SK-N-MC (cell line): Measurements from ENCODE around the gene C10orf120.

Source experiments
- DNase-seq: peaks from one replicate; pipeline ENCODE4 v3.0.0-alpha.2; 2011; ENCODE audit warnings: low read depth, low spot score
- H3K27ac ChIP-seq: fragments of 200-600 bp; sonication (generic); 2 replicates; pipeline ENCODE4 v1.5.1; 2016; ENCODE audit warnings: mixed run types
- H3K36me3 ChIP-seq: fragments of 200-600 bp; sonication (generic); 2 replicates; pipeline ENCODE4 v1.6.1; 2017; ENCODE audit warnings: antibody characterized with exemption, low read length, mixed read lengths; ENCODE audit not compliant: insufficient read depth
- H3K4me3 ChIP-seq: fragments of 200-600 bp; sonication (generic); 2 replicates; pipeline ENCODE4 v1.5.1; 2016
- H3K9ac ChIP-seq: fragments of 200-600 bp; sonication (generic); 2 replicates; pipeline ENCODE4 v1.8.0; 2017; ENCODE audit warnings: mixed run types, mixed read lengths; ENCODE audit not compliant: insufficient read length
- H3K9me3 ChIP-seq: fragments of 200-600 bp; sonication (generic); 2 replicates; pipeline ENCODE4 v1.6.1; 2017; ENCODE audit warnings: low read depth, mild to moderate bottlenecking, antibody characterized with exemption, low read length, moderate library complexity, mixed read lengths
- EZH2 ChIP-seq: fragments of 200-600 bp; sonication (generic); IDR thresholded peaks from one replicate; pipeline ENCODE4 v1.6.1; 2017; ENCODE audit warnings: antibody characterized with exemption
- FOXP2 ChIP-seq: optimal IDR thresholded peaks from 2 replicates; pipeline ENCODE3; 2011; ENCODE audit warnings: mild to moderate bottlenecking, moderate library complexity; ENCODE audit not compliant: insufficient read depth; ENCODE audit errors: extremely low read length, control extremely low read depth
- POLR2AphosphoS5 ChIP-seq: IDR thresholded peaks from 2 replicates; pipeline ENCODE4 v1.6.1; 2012; ENCODE audit warnings: mild to moderate bottlenecking, low read depth, low read length, borderline replicate concordance

Gene C10orf120

GRCh38 chr10:122650331-122650730 is 49.3 kb downstream of the C10orf120 start:
- no peak overlapping the region for H3K9ac ChIP-seq
- no peak for DNase-seq
- TF ChIP-seq FOXP2 (no peak), EZH2 (no peak), POLR2AphosphoS5 (no peak)
- no peaks in the 10 kb centered on the region for H3K9me3 ChIP-seq
- H3K36me3 ChIP-seq = no peaks in the 10 kb centered on the region
- no peak overlapping the region for H3K4me3 ChIP-seq
- no peak overlapping the region for H3K27ac ChIP-seq

- DNase-seq = no peak
- Histone ChIP-seq H3K9me3 (no peaks in the 10 kb centered on the region), H3K36me3 (no peaks in the 10 kb centered on the region), H3K9ac (no peak overlapping the region), H3K27ac (no peak overlapping the region), H3K4me3 (no peak overlapping the region)
- TF ChIP-seq EZH2 = no peak
- no peak for TF ChIP-seq POLR2AphosphoS5
These were observed 49.7 kb downstream of the C10orf120 start for GRCh38 chr10:122649903-122650302.

GRCh38 chr10:122648599-122649428 is 50.8 kb downstream of the C10orf120 start:
- H3K9me3 ChIP-seq = no peaks in the 10 kb centered on the region
- H3K36me3 ChIP-seq = no peaks in the 10 kb centered on the region
- no peak for DNase-seq
- TF ChIP-seq FOXP2 (no peak), EZH2 (no peak), POLR2AphosphoS5 (no peak)
- no peak overlapping the region for H3K9ac ChIP-seq
- no peak overlapping the region for H3K27ac ChIP-seq
- H3K4me3 ChIP-seq = no peak overlapping the region
